Epidermal melanocyte (primary cell): ENCODE data around the gene MEF2C.

Experiments
- DNase-seq: peaks from one replicate; pipeline ENCODE4 v3.0.0; 2011; ENCODE audit warnings: low spot score; ENCODE audit not compliant: insufficient read length

MEF2C gene

DNA sequence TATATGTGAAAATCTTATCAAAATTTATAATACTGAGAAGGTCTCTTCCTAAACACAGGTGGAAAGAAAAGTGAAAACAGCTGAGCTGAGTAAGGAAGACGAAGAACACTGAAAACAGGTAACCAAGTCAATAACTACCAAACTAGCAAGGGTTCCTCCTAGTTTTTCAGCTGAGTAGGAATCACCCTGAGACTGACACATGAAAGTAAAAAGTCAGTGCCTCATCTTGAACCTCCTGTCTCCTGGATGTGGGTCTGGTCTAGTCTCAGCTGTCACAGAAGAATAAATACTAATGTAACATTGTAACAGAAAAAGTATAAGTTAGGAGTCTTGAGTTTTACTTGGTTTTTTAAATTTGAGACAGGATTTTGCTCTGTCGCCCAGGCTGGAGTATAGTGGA is 121.0 kb downstream of the MEF2C start:
- no peak for DNase-seq

DNA sequence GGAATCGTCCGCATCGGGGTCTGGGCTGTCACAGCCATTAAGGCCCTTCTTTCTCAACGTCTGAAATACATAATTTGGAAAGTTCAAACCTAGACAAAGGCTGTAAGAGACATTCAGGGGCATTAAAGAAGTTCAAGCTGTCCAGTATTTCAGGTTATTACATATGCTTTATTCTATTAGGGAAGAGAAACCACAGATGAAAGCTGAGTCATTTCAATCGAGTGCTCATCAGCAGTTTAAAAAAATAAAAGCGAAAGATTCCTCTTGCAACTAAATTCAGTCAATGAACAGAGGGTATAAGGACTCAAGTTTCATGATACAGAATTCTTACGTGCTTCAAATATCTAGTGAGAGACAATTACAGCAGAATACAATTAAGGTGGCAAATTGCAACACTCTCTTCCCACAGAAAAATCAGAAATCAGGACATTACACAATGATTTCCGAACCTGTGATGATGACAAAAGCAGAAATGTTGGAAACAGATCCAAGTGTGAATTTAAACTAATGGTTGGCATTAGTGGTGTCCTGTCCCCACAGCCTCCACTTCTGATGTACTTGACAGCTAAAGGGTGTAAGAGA is 121.6 kb downstream of the MEF2C start:
- DNase-seq, result no peak

DNA sequence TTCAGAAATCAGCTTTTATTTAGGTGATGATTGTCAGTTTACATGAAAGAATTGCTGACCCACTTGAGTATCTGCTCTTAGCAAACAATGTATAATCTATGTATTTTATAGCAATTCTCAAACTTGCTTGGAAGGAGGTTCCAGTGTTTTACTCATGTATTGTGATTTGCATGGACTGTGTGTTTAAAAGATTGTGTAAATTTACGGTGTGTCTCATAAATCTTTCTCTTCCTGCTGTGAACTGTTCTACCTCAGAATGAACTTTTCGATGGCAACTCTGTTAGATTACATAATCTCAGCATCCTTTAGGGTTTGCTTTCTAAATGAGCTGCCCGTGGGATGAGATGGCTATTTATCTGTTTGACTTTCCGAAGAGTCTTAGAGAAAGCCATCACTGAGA is 122.5 kb downstream of the MEF2C start:
- DNase-seq, result no peak

DNA sequence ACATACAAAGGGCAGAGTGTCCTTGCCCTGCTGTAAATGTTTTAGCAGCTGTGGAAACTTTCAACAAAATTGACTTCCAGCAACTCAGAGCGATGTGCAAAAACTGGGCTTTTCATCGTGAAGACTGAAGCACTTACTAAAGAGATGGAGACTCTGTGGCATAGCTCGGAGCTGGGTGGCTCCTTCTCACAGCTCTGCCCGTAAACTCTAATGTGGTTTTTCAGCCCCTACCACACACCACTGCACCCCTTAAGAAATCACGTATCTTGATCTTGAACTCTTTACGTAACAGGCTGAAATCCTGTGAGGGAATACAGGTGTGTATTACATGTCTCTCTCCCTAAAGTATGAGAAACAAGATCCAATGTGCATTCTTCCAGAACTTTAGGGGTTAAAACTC is 124.4 kb downstream of the MEF2C start:
- DNase-seq, result no peak

DNA sequence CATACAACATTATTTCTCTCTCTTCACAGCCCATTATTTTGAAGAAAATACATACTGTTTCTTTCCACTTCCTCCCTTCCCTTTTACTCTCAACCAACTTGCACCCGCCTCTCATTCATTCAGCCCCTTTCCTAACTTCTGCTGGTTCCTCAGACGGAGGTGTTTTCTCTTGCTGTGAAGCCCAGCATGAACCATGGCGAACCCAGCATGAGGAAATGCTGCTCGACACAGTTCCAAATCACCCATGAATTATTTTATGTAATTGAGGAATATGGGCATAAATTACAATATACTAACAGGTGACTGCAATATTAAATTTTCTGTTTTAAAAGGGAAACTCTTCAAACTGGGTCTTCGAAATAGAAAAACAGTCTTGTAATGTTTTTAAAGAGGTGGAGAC is 124.8 kb downstream of the MEF2C start:
- no peak for DNase-seq

DNA sequence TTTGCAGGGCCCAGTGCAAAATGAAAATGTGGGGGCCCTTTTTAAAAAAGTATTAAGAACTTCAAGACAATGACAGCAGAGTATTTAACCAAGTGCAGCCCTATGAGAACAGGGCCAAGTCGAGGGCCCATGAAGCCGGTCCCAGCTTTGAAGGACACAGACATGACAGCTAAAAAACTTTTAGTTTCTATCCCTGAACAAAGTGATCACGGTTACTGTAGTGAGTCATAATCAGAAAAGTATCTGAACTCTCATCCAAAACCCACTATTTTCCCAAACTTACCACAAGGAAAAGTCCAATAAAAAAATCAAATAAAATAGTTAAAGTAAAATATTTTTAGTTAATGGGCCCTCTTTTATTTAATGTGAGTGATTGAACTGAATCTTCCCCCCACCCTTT is 126.0 kb downstream of the MEF2C start:
- no peak for DNase-seq

DNA sequence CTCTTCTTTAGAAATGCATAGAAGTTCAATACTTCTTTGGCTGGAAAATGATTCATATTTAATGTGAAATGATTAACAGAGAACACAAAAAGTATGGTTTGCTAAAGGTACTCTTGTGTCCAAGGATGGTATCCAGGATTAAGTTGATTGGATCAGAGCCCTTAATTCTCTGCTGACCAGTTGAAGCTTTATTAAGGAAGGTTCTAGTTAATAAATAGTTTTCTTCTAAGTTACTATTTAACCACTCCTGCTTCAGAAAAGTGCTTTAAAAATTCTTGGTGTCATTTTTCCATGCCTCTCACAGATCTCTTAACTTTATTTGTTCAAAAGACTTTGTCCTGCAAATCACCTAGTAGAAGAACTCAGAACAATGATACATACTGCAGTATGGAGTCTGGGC is 134.3 kb downstream of the MEF2C start:
- no peak for DNase-seq

DNA sequence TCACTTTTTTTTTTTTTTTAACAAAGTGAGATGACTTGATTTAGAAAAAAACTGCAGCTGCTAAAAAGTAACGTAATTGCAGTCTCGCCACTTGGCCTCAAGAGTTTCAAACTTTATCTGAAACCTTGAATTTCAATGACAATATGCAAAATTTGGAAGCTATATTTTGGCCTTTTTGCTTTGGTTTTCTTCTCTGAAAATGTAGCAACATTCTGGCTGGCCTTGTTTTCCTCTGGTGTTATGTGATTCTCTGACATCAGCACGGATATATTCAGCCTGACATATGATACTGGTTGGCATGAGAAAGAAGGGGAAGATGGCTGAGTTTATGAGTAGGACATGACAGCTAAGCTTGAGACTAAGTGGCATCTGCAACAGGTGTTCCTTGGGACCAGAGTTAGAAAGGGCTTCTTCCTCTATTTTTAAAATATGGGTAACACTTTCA is 136.5 kb downstream of the MEF2C start:
- no peak for DNase-seq

DNA sequence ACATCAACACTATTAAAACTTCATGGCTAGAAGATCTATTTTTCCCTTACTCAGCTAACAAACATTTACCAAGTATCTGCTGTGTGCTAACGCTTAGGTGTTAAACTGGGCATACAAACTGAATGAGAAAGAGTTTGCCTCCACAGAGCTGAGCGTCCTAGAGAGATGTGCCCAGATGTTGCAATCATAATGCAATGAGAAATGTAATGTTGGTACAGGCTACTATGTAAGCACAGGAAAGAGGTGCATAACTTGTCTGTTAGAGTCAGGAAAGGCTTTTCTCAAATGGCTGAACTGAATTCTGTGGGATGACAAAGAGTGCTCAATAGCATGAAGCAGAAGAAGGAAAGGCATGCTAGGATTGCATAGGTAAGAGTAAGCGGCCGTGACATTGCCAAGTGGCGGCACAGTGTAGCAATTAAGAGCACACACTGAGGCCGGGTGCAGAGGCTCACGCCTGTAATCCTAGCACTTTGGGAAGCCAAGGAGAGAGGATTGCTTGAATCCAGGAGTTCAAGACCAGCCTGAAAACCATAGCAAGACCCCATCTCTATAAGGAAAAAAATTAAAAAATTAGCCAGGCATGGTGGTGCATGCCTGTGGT is 137.8 kb downstream of the MEF2C start:
- DNase-seq, result no peak

DNA sequence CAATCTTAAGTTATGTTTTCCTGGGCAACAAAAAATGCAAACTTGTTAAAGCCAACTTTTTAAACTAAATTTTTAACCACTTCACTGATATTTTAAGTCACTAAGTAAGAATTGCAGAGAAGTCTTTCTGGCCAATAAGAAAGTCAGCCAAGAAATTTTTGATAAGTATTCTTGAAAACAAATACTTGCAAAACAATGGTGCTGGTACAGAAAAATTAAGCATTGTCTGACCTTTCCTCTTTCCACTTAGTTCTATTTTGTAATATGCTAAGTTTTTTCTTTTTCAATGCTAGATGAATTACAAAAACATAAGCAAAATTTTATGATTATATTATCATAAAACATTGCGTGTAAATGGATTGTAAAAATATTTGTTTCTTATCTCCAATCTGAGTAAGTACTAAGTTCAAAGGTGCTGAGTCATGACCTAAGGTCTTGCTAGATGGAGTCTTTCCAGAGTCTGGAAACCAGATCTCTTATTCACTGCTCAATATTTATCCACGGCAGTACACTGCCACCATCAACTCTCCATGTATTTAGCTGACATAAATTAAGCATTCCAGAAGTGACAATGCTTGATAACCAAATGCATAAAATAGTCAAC is 139.7 kb downstream of the MEF2C start:
- no peak for DNase-seq

DNA sequence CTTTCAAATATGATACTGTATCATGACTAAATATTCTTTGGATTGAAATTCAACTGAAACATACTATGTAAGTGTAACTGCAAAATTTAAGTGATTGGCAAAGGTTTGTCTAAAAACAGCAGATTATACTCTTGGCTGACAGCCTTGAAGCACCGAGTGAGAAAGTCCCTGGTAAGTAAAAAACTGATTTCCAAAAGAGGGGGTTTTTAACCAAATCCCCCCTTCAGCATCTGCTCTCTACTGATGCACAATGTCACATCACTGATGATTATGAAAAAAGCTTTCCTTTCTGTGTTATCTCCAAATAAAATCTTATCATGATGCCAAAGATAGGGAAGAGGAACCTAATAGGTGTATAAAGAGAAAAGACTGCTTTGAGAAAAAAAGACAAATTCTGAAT is 141.0 kb downstream of the MEF2C start:
- DNase-seq, result no peak

DNA sequence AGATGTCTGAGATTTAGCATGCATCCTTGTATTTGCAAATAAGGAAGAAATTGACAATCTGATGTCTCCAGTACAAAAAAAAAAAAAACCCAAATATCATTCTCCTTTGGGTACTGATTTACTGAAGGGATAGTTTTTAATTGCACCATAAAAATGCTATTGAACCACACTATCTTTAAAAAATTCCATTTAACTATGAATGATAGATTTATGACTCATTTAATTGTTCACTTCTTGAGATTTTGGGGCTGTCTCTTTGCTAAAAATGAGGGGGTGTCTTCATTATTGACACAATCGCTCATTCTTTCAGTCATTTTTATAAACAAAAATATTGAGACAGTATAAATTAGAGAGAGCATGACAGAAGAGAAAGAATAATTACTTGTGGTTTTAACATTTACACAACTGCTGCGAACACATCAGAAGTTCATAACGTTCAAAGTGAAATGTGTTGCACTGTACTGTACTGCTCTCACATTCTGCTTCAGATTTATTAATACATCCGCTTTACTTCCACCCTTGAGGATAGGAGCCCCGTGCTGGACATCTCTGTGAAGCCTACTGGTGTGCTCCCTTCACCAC is 142.3 kb downstream of the MEF2C start:
- no peak for DNase-seq

DNA sequence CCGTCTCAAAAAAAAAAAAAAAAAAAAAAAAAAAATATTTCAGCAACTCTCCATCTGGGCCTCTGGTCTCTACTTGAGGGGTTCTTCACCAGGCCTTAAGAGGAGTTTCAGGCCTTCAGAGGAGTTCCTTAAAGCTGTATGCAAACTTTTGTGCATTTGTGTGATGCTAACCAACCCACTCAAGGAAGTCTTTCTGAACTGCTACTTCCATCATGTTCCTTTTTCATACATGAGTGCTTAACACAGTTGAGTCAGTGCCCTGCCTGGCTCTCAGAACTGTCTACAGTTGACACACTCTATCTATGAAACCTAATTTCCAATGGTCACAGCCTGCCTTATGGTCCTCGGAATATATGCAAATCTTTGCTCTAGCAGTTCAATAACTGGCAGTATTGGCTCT is 146.5 kb downstream of the MEF2C start:
- no peak for DNase-seq

DNA sequence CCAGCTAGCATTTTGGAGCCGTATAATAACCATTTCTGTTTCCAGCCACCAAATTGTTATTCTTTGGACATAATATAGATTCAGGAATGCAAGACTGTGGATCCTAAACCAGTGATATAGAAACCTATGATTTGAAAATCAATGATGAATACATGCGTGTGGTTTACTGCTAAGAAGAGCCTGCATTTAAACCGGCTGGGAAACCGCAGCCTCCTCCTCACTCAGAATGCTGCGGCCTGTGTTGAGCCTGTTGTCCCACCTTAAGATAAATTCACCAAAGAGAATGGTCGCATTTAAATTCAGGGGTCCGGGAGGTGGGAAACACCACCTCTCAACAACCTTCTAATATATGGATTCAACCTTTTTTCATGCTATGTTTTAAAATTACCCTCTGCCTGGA is 148.0 kb downstream of the MEF2C start:
- no peak for DNase-seq

DNA sequence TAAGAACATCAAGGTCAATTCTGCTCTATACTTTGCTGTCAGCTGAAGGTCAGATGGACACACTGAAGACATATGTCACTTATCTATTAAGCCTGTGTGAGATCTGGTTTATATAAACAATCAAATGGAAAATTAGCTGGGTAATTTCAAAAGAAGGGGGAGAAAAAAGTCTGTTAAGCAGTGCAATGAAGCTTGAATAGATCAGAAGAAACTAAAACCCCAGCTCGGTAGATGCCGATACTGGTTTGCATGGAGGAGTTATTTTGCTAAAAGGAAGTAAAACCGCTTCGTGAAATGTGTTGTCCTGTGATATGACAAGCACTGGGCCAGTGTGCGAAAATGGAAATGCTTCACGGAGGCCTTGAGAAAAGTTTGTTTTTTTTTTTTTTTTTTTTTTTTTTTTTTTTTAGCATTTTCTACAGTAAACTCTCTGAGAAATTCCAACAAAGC is 148.8 kb downstream of the MEF2C start:
- DNase-seq, result no peak

DNA sequence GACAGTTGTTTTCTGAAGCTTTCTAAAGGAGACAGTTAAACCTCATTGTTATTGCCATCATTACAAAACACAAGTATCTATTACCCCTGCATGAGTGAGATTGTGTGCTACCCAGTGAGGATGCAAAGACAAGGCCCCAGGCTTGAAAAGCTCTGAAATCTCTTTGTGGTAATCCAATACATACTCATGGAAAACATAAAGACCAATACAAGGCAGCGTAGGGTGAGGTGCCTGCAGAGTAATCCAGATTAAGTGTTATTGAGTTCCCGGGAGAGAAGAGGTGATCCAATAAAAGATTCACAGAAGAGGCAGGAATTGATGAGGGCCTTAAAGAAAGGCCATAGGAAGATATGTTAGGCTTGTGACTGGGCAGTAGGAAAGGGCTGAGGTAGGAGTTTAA is 150.1 kb downstream of the MEF2C start:
- no peak for DNase-seq

DNA sequence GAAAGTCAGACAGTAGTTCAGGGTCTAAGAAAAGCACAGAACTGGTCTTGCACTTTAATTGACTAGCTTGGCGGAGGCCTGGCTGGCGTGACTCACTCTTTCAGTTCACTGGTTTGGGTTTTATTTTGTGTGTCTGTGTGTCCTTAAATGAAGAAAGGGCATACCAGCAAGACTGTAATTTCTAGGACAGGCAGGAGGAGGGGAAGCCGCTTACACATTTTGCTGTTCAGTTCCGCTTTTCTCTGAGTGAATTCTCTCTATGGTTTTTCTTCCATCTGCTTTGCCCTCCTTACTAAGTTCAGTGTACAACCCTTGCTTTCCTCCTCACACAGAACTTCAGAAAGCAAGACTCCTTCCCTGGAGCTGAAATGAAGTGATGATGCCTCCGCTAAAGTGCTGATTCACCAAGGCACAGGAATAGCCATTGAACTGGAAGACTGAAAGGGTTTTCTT is 150.8 kb downstream of the MEF2C start:
- no peak for DNase-seq

DNA sequence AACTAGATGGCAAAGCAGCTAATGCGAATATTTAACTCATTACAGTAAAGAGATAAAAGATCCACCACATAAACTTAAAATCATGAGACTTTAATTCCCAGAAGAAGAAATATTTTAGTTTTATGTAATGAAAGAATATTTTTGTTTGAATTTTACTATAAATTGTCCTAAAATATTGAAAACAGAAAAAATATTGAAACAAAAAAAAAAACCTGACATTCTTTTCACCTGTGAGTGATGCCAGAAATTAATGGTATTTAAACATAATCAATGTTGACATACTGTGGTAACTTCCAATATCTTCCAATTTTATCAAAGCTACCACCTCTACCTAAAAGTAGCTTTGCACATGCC is 153.2 kb downstream of the MEF2C start:
- no peak for DNase-seq

DNA sequence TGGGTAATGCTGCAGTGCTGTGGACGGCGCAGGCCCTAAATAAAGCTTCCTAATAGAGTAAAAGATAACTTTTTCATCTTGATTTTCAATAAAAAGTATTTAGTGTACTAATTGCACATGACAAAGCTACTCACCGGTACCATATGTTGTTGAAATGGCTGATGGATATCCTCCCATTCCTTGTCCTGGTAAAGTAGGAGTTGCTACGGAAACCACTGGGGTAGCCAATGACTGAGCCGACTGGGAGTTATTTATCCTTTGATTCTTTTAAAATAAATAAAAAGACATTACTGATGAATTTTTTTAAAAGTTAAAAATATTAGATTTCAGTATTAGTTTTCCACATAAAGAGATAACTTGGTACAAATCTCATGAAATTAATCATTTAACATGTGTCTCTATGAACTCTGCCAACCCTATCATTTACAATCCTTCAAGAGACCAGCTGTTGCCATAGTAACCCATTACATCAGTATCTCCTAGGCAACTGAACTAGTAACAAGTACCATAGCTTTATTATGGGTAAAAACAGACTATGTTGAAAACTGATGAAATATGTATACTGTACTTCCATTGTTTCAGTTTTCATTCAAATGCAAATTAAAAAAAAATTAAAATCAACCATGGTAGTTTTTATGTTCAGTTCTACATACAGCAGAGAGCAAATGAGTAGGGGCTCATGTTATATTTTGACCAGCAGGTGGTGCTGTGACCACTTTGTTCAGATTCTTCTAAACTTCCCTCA is 153.7 kb downstream of the MEF2C start:
- no peak for DNase-seq

DNA sequence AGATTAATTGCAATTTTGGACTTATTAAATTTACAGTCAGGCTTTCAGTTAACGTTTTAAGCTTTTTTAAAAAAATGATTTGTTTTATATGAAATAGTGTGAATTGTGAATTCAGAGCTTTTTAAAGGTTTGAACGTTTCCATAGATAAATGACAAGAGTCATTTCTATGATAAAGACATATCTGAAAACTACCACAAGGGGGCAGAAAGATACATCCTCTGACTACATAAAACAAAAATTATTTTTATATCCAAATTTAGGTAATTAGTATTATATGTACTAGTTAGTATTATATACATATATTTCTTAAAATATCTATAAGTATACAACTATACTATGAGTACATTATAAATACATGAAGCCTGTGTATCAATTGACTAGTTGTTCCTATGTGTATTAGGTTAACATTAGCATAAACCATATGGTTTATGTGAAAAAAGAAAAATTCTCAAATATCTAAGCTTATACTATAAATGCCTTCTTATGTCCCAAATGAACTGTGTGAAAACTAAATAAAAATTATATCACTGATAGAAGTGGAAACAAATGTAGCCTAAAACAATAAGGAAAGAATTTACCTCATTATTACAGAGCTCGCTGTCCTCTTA is 155.2 kb downstream of the MEF2C start:
- DNase-seq, result no peak

DNA sequence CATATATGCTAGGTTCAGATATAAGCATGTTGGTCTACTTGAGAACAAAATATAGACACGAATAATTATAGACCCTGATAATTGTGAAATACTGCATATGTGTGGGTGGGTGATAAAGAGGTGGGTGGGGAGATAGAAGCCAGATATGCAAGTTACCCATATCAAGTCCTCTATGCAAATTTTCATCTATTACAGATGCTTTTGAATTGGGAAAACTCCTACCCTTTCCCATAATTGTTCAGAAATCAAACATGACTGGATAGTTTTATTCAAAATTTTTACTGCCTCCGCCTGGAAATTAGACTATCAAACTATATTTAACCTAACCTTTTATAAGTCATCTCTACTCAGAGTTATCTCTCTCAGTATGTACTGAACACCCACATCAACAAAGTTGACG is 157.5 kb downstream of the MEF2C start:
- no peak for DNase-seq

DNA sequence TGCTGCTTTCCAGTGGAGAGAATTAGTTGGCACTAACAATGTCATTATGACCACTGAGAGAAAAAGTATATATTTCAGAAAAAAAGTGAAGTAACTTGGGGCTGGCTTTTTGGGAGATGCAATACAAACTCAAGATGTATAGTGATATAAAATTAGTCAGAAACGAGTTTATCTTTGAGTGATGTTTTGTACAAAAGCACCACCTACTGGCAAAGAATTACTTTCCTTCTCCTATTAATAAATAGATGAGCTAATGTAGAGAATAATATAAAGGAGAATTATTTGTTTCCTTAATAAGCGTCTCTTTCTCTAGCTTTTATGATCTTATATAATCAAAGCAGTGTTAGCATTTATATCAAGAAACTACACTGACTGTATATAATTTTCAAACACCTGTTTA is 158.8 kb downstream of the MEF2C start:
- no peak for DNase-seq
